CD4-positive, alpha-beta T cell (primary cell): ENCODE measurements around the gene ADAMTS17. TPM values are rescaled to one million over a fixed set of nuclear protein-coding genes. Genes with fewer than 3 reads are reported as not detected.

Source experiments
- ATAC-seq: fragments of 200-7000 bp; cut with Tn5 transposase; one replicate; pipeline ENCODE4 v1.10.0; 2022; ENCODE audit warnings: mild to moderate bottlenecking; ENCODE audit not compliant: poor library complexity
- CTCF ChIA-PET: fragments of 350-600 bp; sonication (Branson Sonifier 250); formaldehyde crosslinking; loops from one replicate; lab custom pipeline; 2021; ENCODE audit warnings: antibody characterized with exemption, inconsistent platforms; lab: Charles Lee
- POLR2A ChIA-PET: fragments of 350-600 bp; sonication (Branson Sonifier 250); formaldehyde crosslinking; loops from one replicate; lab custom pipeline; 2021; ENCODE audit warnings: antibody characterized with exemption, inconsistent platforms; lab: Charles Lee
- DNase-seq, 14 experiments: peaks; one replicate each; pipeline ENCODE4 v3.0.0-alpha.2; 2013 to 2020; ENCODE audit warnings: mixed read lengths in 2 of 14
- H3K27ac ChIP-seq, 2 donors: one replicate each; pipeline versions ENCODE4 v1.5.1 to v1.7.0; 2013; ENCODE audit warnings: low read length in 2 of 2, low read depth in 1 of 2, mild to moderate bottlenecking in 1 of 2
- H3K27me3 ChIP-seq, 2 experiments: 1 replicate in 1 of 2; 2 replicates in 1 of 2; pipeline versions ENCODE4 v1.6.1 to v1.7.0; 2013; ENCODE audit warnings: low read length in 2 of 2, control low read depth in 1 of 2, mild to moderate bottlenecking in 1 of 2, moderate library complexity in 1 of 2; ENCODE audit not compliant: insufficient read depth in 2 of 2, control insufficient read depth in 1 of 2
- H3K36me3 ChIP-seq: one replicate; pipeline ENCODE4 v1.6.1; 2013; ENCODE audit warnings: low read length, control low read depth; ENCODE audit not compliant: insufficient read depth
- H3K4me1 ChIP-seq: one replicate; pipeline ENCODE4 v1.6.1; 2013; ENCODE audit warnings: low read length, control low read depth; ENCODE audit not compliant: insufficient read depth
- H3K4me3 ChIP-seq: one replicate; pipeline ENCODE4 v1.5.1; 2013; ENCODE audit warnings: mild to moderate bottlenecking, low read length, moderate library complexity
- H3K9me3 ChIP-seq, 2 experiments: 1 replicate in 1 of 2; 2 replicates in 1 of 2; pipeline versions ENCODE4 v1.6.1 to v1.7.0; 2013; ENCODE audit warnings: low read length in 2 of 2, mild to moderate bottlenecking in 2 of 2, control low read depth in 1 of 2, moderate library complexity in 1 of 2; ENCODE audit not compliant: control insufficient read depth in 1 of 2, insufficient read depth in 1 of 2
- H3K27ac Mint-ChIP-seq: one replicate; pipeline ENCODE4 v1.8.0; 2020; ENCODE audit warnings: mixed read lengths
- H3K27me3 Mint-ChIP-seq: one replicate; pipeline ENCODE4 v1.8.0; 2021; ENCODE audit warnings: mixed read lengths
- H3K36me3 Mint-ChIP-seq: one replicate; pipeline ENCODE4 v1.8.0; 2021; ENCODE audit warnings: low read depth, mixed read lengths
- H3K4me1 Mint-ChIP-seq: one replicate; pipeline ENCODE4 v1.8.0; 2021; ENCODE audit warnings: low read depth, mixed read lengths
- H3K4me3 Mint-ChIP-seq: one replicate; pipeline ENCODE4 v1.8.0; 2020; ENCODE audit warnings: mild to moderate bottlenecking, mixed read lengths
- H3K9me3 Mint-ChIP-seq: one replicate; pipeline ENCODE4 v1.8.0; 2020; ENCODE audit warnings: mixed read lengths
- intact Hi-C, 2 experiments: fragments of 100-400 bp; cut with DNase I in 1 of 2; cut with micrococcal nuclease in 1 of 2; formaldehyde crosslinking; loops; one replicate each; pipeline versions ENCODE4 v1.15.1 to v1.9.0; 2023 to 2025; cut with DNase I, micrococcal nuclease
- total RNA-seq, 174 experiments: library from RNA in 2 of 174; stranded (reverse) in 2 of 174; gene quantifications; one replicate each; pipeline ENCODE4 v1.2.3 and lab custom pipeline; 2021 to 2026
- TF ChIP-seq, protein P1 (sequence below): fragments of 200-600 bp; IDR thresholded peaks from one replicate; pipeline ENCODE4 v1.8.0; 2022; ENCODE audit warnings: antibody characterized with exemption, mild to moderate bottlenecking

ADAMTS17 gene
- total RNA-seq, 2 experiments from 2014 or later: 9.9 to 13.2 TPM

DNA sequence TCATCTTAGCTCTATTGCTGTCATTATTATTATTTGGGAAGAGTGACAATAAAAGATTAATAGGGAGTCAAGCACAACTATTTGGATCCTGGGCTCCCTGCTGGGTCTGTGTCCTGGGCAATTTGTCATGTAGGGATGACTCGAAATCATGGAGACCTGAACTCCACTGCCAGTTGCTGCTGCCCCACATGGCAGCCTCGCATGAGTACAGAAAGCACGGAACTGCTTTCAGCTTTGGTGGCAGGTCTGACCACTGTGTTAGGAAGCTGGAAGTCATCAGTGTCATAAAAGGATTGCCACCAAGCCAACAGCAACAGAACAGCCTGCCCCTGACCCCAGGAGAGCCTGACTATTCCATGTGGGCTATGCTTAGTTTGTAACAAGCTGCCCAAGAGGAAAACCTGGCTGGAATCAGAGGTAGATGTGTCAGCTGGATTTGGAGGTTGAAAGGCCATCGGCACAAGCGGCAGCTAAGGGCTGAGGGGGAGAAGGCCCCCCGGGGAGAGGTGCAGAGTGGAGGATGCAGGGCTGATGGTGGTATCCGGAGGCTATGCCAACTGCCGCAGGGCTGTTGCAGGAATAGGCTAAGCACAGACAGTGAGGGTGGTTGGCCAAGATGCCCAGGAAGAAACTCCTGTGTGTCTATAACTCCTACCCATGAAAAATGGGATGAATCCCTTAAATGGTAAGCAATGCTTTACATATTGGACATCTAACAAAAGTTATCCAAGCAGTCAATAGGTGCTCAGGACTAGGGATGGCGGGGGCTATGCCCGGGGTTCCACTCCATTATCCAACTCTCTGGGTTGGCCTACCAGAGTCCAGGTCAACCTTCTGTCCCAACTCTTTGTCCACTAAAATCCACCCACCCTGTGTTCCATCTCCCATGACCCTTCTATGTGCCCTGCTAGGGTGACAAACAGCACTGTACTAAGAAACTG lies 291.6 kb downstream of the ADAMTS17 start:
- no peaks in the 10 kb centered on the region for H3K27me3 ChIP-seq
- TF ChIP-seq, protein P1, sequence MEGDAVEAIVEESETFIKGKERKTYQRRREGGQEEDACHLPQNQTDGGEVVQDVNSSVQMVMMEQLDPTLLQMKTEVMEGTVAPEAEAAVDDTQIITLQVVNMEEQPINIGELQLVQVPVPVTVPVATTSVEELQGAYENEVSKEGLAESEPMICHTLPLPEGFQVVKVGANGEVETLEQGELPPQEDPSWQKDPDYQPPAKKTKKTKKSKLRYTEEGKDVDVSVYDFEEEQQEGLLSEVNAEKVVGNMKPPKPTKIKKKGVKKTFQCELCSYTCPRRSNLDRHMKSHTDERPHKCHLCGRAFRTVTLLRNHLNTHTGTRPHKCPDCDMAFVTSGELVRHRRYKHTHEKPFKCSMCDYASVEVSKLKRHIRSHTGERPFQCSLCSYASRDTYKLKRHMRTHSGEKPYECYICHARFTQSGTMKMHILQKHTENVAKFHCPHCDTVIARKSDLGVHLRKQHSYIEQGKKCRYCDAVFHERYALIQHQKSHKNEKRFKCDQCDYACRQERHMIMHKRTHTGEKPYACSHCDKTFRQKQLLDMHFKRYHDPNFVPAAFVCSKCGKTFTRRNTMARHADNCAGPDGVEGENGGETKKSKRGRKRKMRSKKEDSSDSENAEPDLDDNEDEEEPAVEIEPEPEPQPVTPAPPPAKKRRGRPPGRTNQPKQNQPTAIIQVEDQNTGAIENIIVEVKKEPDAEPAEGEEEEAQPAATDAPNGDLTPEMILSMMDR: no peak
- H3K4me1 Mint-ChIP-seq: no peaks in the 10 kb centered on the region
- H3K27ac ChIP-seq: no peak overlapping the region
- POLR2A ChIA-PET: no interaction called here
- no peaks in the 10 kb centered on the region for H3K36me3 ChIP-seq
- H3K9me3 Mint-ChIP-seq: no peaks in the 10 kb centered on the region
- H3K4me3 ChIP-seq: no peak overlapping the region
- ATAC-seq (no peak), DNase-seq (no peak)
- peaks cover 26% of the 10 kb centered on the region for H3K36me3 Mint-ChIP-seq
- H3K4me1 ChIP-seq: no peaks in the 10 kb centered on the region
- no peak overlapping the region for H3K4me3 Mint-ChIP-seq
- peaks cover 0 to 3% of the 10 kb centered on the region in 2 experiments for H3K9me3 ChIP-seq
- intact Hi-C loops: loop anchor here in 1 of 2 experiments (10.0 kb wide), 1 partner anchor 55 kb away; no protein-coding TSS in a partner anchor
- CTCF ChIA-PET: no interaction called here
- no peak overlapping the region for H3K27ac Mint-ChIP-seq
- H3K27me3 Mint-ChIP-seq: no peaks in the 10 kb centered on the region

DNA sequence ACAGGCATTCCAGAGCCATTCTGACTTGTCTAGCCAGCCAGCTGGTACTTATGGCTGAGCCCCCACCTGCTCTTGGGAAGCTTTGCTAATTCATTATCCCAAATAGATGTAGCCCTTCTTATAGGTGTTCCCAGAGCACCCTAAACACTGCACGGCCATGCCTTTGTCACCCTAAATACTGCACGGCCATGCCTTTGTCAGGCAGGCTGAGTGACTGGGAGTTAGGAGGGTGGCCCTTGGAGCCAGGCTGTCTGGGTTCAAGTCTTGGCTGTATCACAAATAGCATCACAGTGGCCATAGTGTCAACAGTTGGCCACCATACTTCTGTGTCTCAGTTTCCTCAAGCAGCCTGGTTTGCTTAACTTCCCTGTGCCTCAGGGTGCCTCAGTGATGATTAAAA lies 292.3 kb downstream of the ADAMTS17 start:
- H3K9me3 Mint-ChIP-seq: no peaks in the 10 kb centered on the region
- Histone ChIP-seq H3K36me3 (no peaks in the 10 kb centered on the region), H3K27me3 (no peaks in the 10 kb centered on the region), H3K9me3 (peaks cover 0 to 3% of the 10 kb centered on the region in 2 experiments), H3K4me3 (no peak overlapping the region), H3K4me1 (no peaks in the 10 kb centered on the region), H3K27ac (no peak overlapping the region)
- intact Hi-C loops: no loop called here
- H3K4me1 Mint-ChIP-seq: no peaks in the 10 kb centered on the region
- POLR2A ChIA-PET: no interaction called here
- no peak overlapping the region for H3K4me3 Mint-ChIP-seq
- DNase-seq (no peak), ATAC-seq (no peak)
- H3K36me3 Mint-ChIP-seq: peaks cover 28% of the 10 kb centered on the region
- no peak overlapping the region for H3K27ac Mint-ChIP-seq
- CTCF ChIA-PET: no interaction called here
- H3K27me3 Mint-ChIP-seq: no peaks in the 10 kb centered on the region
- TF ChIP-seq, protein P1: no peak

DNA sequence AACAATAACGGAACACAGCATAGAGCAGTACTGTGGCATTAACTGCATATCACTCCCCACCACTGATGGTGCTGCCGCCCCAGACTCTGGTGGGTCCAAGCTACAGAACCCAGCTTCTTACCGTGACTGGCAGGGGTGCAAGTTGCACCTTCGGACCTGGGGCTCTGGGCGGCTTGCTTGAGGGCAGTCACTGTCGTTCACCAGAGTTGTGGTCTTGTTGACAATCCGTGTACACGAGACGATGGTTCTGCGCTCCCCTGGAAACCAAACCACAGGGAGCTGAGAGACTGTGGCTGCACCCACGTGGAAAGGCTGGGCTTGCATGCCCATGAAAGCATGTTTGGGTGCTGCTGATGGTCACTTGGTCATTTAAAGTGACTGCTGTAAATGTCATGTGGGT lies 293.0 kb downstream of the ADAMTS17 start:
- Histone ChIP-seq H3K9me3 (peaks cover 0 to 3% of the 10 kb centered on the region in 2 experiments), H3K27ac (no peak overlapping the region), H3K36me3 (no peaks in the 10 kb centered on the region), H3K4me3 (no peak overlapping the region), H3K27me3 (no peaks in the 10 kb centered on the region), H3K4me1 (no peaks in the 10 kb centered on the region)
- intact Hi-C loops: no loop called here
- Mint-ChIP-seq H3K4me1 (no peaks in the 10 kb centered on the region), H3K4me3 (no peak overlapping the region), H3K9me3 (no peaks in the 10 kb centered on the region), H3K27ac (no peak overlapping the region), H3K27me3 (no peaks in the 10 kb centered on the region), H3K36me3 (peaks cover 31% of the 10 kb centered on the region)
- ATAC-seq (no peak), DNase-seq (no peak)
- TF ChIP-seq, protein P1: no peak
- POLR2A ChIA-PET: no interaction called here
- CTCF ChIA-PET: no interaction called here
